ENCODE results near the gene HEXB. TPM values are rescaled to one million over a fixed set of nuclear protein-coding genes. Genes with fewer than 3 reads are reported as not detected.

Gene HEXB
- total and polyA plus RNA-seq, 9 of the 15 experiments (the other 6 are each of a cell fraction or from before 2014, with no cell fraction given) = 22.9 to 158 (median 108) TPM

DNA sequence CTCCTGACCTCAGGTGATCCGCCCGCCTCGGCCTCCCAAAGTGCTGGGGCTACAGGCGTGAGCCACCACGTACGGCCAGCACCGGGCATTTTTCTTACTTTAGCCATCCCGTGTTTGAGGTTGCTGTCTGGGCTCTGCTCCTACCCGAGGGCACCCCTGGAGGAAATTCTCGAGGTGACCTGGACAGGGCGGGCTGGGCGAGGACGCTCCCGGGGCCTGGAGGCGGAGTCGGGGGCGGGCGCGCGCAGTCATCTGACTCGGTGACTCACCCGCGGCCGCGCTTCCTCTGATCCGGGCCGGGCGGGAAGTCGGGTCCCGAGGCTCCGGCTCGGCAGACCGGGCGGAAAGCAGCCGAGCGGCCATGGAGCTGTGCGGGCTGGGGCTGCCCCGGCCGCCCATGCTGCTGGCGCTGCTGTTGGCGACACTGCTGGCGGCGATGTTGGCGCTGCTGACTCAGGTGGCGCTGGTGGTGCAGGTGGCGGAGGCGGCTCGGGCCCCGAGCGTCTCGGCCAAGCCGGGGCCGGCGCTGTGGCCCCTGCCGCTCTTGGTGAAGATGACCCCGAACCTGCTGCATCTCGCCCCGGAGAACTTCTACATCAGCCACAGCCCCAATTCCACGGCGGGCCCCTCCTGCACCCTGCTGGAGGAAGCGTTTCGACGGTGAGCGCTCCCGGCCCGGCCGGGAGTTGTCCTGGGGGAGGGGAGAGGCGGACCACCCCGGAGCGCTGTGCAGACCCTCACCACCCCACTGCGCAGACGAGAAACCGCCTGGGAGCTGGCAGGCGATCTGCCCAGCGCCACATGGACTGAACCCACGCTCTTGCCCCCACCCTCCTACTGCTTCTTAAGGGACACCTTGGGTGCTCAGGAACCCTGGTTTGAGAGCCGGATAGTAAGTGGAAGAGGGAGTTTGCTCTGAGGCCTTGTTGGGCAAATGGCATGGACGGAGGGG lies at the start of gene HEXB (continued):
- peak; percentile 83 for TF ChIP-seq JUN (IDR thresholded peaks at IDR 0.05; ENCODE audit: borderline replicate concordance, low read depth, low read length)
- TF ChIP-seq JUN (CRISPR knock-in tag; IDR thresholded peaks at IDR 0.05; ENCODE audit: borderline replicate concordance) = no peak; the same call in 1 of the 2 replicates
- TF ChIP-seq THAP7 (CRISPR knock-in tag; IDR thresholded peaks at IDR 0.05) = no peak
- TF ChIP-seq ZMIZ1 (IDR thresholded peaks at IDR 0.05; ENCODE audit: low read depth in 2 of 2, low read length in 2 of 2) = no peak; a peak in 1 of 4 replicates
- TF ChIP-seq SOX6 (IDR thresholded peaks at IDR 0.05) = 0 out of 2 replicates have a peak, but pooled peaks have one; percentile 50
- no peak for TF ChIP-seq MEF2D (tag; conservative IDR thresholded peaks at IDR 0.05; ENCODE audit: low read depth)
- TF ChIP-seq SRSF1 (IDR thresholded peaks at IDR 0.05; ENCODE audit: low read depth, low read length) = no peak
- no peak for TF ChIP-seq CUX1 (CRISPR knock-in tag; IDR thresholded peaks at IDR 0.05)
- TF ChIP-seq ZBTB33 (CRISPR knock-in tag; IDR thresholded peaks at IDR 0.05) = no peak
- TF ChIP-seq RBBP5 (IDR thresholded peaks at IDR 0.05; ENCODE audit: borderline replicate concordance, insufficient read depth, low read length, poor library complexity, severe bottlenecking) = peak; percentile 82
- TF ChIP-seq ETV5 (CRISPR knock-in tag; IDR thresholded peaks at IDR 0.05; ENCODE audit: low read depth) = peak; percentile 52; the same call in 1 of the 2 replicates
- no peak for TF ChIP-seq CBFA2T2 (conservative IDR thresholded peaks at IDR 0.05)
- TF ChIP-seq ZFPM2 (CRISPR knock-in tag; IDR thresholded peaks at IDR 0.05) = no peak
- TF ChIP-seq MECOM (CRISPR knock-in tag; IDR thresholded peaks at IDR 0.05) = no peak
